RPMI8226 (cell line): ENCODE results near the gene ITGB2.

ENCODE experiments used
- DNase-seq: peaks from one replicate; pipeline ENCODE4 v3.0.0-alpha.2; 2015

The ITGB2 gene

GRCh38 chr21:44894687-44895302, 25.9 kb downstream of the ITGB2 start:
- DNase-seq, result no peak

DNA sequence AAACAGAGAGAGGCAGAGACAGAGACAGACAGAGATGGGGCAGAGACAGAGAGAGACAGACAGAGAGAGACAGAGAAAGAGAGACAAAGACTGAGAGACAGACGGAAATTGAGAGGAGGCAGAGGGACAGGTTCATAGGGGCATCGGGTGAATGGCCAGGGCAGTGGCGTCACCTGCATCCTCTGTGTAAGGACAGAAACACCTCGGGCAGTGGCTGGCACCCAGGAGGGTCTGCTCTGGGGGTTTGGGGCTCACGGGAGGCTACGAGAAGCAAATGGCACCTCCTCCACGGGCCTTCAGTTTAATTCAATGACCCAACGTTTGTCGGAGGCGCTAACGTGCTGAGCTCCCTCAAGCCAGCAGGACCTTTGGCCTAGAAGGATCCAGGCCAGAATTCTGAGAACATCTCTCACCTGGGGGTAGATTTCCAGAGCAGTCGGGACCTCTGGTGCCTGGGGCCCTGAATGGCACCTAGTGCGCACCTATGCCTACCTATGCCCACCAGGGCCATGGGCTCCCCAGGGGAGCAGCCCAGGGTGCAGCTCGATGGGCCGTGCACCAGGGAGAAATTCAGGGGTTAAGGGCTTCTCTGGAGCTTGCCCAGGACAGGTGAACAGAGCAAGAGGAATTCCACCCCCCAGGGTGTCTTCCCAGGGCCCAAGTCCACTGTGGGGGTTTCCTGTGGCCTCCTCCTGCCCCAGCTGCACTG, 26.6 kb downstream of the ITGB2 start:
- DNase-seq, result no peak

GRCh38 chr21:44893278-44893556, 27.5 kb downstream of the ITGB2 start:
- no peak for DNase-seq

DNA sequence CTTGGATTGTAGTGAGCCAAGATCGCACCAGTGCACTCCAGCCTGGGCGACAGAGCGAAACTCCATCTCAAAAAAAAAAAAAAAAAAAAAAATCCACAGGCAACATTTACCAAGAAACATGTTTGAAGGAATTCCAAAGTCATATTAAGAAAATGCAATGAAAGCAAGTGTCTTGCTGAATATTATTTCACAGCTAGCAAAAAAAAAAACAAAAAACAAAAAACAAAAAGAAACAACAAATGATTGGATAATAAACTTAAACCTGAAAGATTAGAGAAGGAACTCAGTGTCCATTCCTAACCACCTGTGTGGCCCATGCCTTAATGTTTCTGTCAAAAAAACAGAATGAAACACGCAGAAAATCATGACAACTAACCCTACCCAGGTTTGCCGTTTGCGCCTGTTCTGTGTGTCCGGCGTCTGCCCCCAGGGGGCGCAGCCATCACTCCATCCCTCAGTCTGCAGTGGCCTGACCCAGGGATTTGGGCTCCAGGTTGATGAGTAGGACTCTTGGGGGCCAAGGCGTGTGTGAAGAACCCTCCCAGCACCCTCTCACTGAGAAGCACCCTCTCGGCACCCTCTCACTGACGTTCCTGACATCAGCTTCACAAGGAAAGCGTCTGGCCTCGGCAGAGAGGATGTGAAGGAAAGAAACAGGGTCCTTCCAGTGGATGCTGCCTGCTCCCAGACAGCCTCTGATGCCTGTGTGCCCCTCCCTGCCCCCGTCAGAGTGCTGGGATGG, 28.0 kb downstream of the ITGB2 start:
- peak; percentile 84 for DNase-seq

DNA sequence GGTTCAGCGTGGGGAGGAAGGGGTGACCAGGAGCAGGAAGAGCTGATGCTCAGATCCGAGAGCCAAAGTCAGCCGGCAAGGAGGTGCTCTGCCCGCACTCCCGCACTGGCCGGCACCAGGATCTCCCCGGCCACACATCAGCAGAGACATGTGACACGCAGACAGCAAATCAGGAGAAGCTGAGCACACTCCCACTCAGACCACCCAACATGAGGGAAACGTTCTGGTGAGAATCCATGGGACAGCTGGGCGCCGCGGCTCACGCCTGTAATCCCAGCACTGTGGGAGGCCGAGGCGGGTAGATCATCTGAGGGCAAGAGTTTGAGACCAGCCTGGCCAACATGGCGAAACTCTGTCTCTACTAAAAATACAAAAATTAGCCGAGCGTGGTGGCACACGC, 28.6 kb downstream of the ITGB2 start:
- DNase-seq, result no peak

DNA sequence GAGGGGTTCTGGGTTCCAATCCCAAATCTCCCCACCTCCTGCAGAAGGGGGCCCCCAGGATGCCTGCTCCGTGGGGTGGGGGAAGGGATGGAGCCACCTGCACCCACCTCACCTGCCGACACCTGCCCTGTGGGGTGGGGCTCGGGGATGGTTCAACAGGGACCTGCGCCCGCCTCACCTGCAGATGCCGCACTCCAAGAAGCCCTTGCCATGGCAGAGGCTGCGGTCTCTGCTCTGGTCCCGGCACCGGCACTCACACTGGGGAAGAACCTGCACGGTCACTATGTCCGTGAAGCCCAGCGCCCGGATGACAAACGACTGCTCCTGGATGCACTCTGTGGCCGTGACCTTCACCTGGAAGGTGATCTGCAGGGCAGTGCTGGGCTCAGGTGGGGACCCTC, 29.1 kb downstream of the ITGB2 start:
- DNase-seq, result no peak

GRCh38 chr21:44890961-44891541, 29.6 kb downstream of the ITGB2 start:
- DNase-seq, result no peak

DNA sequence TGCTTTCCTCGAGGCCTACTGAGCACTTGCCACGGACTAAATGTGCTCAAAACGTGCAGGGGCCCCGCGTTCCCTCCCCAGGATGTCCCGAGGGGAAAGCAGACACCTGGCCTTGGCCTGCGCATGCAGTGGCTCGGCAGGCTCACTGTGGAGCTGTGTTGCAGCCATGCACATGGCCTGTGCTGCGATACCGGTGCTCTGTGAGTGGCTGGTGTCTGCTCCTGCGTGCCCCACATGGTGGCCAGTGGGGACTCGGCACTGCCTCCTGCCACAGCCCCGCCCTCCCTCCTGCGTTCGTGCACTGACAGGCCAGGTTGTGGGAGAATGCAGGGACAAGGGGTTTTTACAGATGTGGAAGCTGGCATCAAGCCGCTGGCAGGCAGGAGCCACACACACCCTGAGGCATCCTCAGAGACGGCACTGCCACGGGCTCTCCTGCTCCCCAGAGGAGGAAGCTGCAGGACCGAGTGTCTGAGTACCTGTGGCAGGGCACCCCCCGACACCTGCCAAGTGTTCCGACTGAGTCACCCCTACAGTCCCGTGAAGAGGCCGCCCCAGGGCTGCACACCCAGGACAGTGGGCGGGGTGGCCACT, 30.3 kb downstream of the ITGB2 start:
- peak; percentile 62 for DNase-seq

GRCh38 chr21:44889625-44890337, 30.9 kb downstream of the ITGB2 start:
- DNase-seq, result no peak

- DNase-seq, result no peak
Measured at GRCh38 chr21:44888581-44889550, 31.8 kb downstream of the ITGB2 start.

DNA sequence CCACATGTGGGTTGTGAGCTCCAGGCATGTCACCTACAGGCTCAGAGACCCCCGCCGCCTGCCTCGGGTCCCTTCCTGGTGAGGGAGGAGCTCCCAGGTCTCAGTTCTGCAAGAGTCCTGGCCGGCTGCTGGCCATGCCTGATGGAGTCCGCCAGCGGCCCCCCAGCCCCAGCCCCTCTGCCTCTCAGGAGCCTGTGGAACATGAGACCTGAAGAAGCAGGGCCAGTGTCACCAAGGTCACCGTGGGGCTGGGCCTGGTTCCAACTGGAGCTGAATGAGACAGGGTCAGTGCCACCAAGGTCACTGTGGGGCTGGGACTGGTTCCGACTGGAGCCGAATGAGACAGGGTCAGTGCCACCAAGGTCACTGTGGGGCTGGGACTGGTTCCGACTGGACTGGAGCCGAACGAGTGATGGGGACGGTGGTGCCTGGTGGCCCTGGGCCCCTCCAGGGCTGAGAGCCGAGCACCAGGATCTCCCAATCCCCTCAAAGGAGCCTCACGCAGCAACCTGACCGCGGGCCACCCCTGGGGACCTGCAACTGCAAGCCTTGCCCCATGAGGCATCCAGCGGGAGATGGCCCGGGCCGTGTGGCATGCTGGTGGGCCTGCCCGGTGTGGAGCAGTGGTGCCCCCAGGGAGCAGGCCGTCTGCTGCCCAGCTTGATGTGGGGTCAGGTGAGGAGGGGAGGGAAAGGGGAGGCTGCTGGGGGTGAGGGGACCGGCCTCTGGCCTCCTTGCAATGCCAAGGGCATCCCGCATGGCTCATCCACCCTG, 32.7 kb downstream of the ITGB2 start:
- DNase-seq, result no peak

- no peak for DNase-seq
Measured at GRCh38 chr21:44887126-44887806, 33.4 kb downstream of the ITGB2 start.

DNA sequence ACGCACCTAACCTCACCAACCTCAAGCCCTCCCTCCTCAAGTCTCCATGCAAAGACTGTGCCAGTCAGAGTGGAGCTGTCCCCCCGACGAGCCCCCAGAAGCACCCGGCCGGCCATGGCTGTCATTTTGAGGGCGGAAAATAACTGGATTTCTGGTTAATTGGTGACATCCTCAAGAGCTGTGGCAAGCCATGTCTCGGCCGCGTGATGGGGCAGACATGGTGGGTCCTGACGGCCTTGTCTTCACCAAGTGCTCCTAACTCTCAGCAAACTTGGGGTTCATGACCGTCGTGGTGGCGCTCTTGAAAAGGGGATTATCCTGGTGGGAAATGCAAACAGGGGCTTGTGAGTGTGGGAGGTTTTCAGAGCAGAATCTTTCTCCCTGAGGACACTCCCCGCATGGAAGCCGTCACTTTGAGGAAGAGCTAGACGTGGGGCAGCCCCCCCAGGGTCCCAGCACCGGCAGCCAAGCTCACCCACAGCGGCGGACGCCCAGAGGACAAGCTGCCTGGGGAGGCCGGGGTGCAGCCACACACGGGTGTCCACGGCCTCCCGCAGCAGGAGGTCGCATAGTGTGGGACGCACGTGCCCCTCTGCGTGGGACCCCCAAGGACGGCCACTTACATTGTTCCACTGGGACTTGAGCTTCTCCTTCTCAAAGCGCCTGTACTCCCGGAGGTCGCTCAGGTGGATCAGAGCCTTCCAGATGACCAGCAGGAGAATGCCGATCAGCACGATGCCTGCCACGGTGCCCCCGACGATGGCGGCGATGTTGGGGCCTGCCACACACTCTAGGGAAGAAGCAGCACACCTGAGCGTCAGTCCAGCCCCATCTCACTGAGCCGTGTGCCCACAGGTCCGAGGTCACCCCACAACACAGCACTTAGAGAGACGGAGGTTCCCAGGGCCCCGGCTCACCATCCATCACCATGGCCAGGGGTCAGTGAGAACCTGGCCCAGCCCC, 34.3 kb downstream of the ITGB2 start:
- no peak for DNase-seq

GRCh38 chr21:44885615-44886014, 35.1 kb downstream of the ITGB2 start:
- no peak for DNase-seq

DNA sequence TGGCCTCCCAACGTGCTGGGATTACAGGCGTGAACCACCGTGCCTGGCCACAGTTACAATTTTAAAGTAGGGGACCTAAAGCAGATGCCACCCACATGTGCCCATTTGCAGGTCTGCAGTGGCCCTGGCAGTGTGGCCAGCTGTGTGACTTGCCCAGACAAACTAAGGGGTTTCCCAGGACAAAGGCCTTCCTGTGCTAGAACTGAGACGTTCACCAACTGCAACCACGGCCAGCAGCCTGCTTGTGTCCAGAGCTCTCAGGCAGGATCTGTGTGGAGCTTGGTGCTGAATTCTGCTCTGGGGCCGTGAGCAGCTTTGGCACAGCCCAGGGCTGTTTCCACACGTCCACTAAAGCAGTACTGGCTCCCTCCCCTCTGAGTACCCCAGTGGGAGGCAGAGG, 36.6 kb downstream of the ITGB2 start:
- DNase-seq, result no peak

DNA sequence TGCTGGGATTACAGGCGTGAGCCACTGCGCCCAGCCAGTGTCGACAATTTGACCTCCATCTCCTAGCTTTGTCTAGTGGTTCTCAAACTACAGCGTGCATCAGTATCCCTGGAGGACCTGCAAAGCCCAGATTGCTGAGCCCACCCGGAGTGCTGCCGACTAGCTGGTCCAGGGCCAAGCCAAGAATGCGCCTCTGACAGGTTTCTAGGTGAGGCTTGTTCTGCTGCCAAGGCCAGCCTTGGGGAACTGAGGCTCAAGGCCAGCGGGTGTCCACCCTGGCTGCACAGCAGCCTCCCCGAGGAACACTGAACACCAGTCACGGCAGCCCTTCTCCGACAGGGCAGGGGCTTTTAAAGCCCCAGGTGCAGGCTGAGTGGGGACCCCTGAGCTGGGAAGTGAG, 37.4 kb downstream of the ITGB2 start:
- DNase-seq, result no peak

GRCh38 chr21:44881198-44881872, 39.4 kb downstream of the ITGB2 start:
- DNase-seq, result peak; percentile 33

GRCh38 chr21:44880405-44881197, 40.1 kb downstream of the ITGB2 start:
- peak; percentile 58 for DNase-seq
